ENCODE data around the gene PIGQ.

- TF ChIP-seq POLR2A (IDR thresholded peaks at IDR 0.05): no peak
- TF ChIP-seq CTCF (IDR thresholded peaks at IDR 0.05): no peak
Measured at GRCh38 chr16:534856-535445, 34.8 kb upstream of the PIGQ start.
